Amniotic stem cell (primary cell): ENCODE data around the gene NXPH2.

Source experiments
- DNase-seq: peaks from one replicate; lab custom pipeline; 2025; lab: John Stamatoyannopoulos, UW

The NXPH2 gene

DNA sequence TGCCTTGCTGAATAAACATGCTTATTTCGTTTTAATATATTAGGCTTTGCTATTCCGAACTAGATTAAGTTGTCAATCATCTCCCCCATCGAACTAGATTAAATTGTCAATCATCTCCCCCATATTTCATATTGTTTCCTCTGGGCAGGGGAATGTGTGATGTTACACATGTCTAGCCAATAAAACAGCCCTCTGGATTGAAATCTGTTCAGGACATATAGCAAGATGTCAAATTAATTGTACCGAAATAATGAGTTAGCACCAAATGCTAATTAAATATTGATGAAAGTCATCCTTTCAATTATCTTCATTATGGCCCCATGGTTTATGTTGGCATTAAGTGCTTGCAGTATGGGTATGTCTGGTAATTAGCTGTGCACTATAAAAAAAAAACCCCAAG is 143.1 kb downstream of the NXPH2 start:
- no peak for DNase-seq

DNA sequence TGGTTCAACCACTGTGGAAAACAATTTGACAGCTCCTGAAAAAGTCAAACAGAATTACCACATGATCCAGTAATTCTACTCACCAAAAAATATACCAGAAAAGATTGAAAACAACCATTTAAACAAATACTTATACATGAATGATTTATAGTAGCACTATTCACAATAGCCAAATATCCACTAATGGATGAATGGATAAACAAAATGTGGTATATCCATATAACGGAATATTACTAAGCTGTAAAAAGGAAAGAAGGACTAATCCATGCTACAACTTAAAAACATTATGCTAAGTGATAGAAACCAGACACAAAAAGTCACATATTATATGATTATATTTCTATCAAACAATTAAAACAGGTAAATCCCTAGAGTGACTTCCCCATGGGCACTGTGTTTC is 147.1 kb downstream of the NXPH2 start:
- DNase-seq: no peak

DNA sequence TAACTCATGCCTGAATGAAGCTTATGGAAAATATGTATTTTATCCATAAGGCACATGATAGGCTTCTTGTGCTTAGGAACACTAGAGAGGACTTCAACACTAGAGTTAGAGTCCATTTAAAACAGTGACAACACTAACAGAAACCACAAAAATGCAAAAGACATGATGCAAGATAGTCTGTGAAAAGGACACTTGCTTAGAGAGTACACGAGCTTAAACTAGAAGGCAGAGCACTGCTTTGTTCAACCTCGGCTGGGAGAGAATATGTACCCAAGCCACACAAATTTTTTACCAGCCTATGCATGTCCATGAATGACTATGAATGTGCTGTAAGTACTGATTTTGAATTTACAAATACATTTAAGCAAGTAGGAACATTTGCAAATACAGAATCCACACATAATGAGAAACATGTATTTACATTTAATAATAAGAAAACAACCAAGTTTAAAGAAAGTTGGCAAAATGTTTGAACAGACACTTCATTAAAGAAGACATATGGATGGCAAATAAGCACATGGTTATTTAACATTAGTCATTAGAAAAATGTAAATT is 148.0 kb downstream of the NXPH2 start:
- no peak for DNase-seq

DNA sequence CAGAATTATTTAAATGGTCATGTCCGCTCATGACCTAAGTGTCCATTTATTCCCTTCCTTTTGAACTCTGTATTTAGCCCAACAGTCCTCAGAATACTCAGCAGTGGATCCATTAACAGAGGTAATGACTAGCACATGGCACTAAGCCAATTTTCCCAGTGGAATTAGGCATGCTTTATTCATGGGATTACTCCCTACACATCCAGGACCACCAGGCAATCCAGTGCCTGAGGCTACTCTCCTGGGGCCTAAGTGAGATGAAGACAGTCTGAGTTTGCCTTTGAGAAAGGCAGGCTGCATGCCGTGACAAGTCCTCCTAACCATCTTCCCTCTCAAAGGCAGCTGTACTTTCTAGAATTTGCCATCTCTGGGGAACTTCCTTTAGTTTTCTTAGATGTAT is 150.0 kb downstream of the NXPH2 start:
- no peak for DNase-seq

DNA sequence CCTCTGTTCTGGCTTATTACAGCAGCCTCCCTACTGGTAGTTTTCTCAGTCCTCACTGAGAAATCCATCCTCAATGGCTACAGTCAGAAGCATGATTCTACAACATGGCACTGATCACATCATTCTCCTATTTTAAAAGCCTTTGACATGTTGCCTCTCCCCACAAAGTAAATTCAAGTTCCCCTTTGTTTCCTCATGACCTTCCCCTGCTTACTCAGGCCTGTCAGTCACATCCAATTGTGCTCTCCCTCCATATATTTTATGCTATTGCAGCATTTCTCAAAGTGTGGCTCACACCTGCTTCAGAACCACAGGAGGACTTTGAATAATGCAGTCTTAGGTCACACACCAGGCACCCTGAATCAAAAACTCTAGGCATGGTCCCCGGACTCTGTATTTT is 154.0 kb downstream of the NXPH2 start:
- no peak for DNase-seq

DNA sequence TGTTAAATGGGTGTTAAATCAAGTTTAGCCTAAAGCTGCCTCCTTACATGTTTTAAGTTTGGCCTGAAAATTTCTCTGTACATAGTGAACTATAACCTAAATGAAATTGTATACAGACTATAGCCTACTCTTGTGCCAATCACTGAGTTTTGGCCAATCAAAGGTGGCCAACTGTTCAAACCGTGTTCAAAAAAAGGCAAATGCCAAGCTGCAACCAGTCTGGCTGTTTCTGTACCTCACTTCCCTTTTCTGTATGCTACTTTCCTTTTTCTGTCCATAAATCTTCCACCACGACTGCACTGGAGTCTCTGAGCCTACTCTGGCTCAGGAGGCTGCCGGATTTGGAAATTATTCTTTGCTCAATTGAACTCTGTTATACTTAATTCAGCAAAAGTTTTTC is 157.6 kb downstream of the NXPH2 start:
- no peak for DNase-seq

DNA sequence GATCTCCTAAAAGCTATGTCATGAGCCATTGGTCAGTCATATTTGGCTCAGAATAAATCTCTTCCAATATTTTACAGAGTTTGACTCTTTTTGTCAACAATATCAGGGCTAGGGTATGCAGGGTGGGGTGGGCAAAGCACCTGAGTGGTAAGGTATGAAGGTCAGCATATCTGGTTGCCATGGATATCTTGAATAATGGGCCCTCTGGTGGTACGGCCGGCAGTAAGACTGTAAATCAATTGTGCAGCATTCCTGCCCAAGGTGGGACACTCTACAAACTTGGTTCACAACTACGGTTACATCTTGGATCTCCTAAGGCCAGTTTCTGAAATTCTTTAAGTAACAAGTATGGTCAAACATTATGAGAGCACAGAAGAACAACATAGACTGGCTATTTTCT is 159.1 kb downstream of the NXPH2 start:
- DNase-seq: no peak

DNA sequence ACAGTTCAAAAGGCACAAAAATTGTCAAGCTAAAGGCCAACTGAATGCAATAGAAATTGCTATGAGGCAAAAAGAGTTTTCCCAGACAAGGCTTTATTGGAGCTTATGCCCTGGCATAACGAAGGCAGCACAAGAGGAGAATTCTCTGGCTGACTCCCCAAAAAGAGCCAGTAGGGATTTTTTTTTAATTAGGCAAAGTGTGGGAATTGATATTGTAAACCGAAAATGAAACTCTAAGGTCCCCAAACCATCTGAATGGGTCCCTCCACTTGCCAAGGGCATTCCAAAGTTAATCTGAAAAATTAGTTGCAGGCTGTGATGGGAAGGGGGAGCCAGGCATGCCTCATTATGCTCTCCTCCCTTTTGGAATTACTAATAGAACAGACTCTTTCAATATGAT is 159.8 kb downstream of the NXPH2 start:
- no peak for DNase-seq
